Renal cortex interstitium (tissue), 11 donors: ENCODE measurements around the gene EXOG. TPM values are rescaled to one million over a fixed set of nuclear protein-coding genes. Genes with fewer than 3 reads are reported as not detected.
"Not testable (repeated sequence)": the region's sequence is repeated elsewhere in the genome, so short reads cannot be mapped to it uniquely, and the experiment has no call there.

Experiments used
- DNase-seq, 11 donors: peaks; one replicate each; pipeline ENCODE4 v3.0.0-alpha.2; 2013; ENCODE audit warnings: low read depth in 9 of 11, low spot score in 4 of 11; ENCODE audit errors: extremely low read depth in 1 of 11
- polyA plus RNA-seq, 3 donors: library from polyadenylated mRNA; unstranded; fragments of 120-200 nt; gene quantifications; one replicate each; pipeline ENCODE4 v1.2.1, GENCODE V29; 2013; ENCODE audit not compliant: insufficient read length in 3 of 3

EXOG gene
- polyA plus RNA-seq, 3 donors = 12.2 to 19.8 (median 15.9) TPM

GRCh38 chr3:38555149-38555840 lies 59.2 kb downstream of the EXOG start:
- no peak for DNase-seq

GRCh38 chr3:38555926-38556325 lies 59.8 kb downstream of the EXOG start:
- DNase-seq = no peak

- no peak for DNase-seq
Measured at GRCh38 chr3:38556640-38557358, 60.7 kb downstream of the EXOG start.

- no peak for DNase-seq
Measured at GRCh38 chr3:38558864-38559263, 62.7 kb downstream of the EXOG start.

GRCh38 chr3:38560284-38560683 lies 64.1 kb downstream of the EXOG start:
- DNase-seq = no peak

GRCh38 chr3:38560996-38561717 lies 65.0 kb downstream of the EXOG start:
- DNase-seq = no peak

- DNase-seq = no peak
Measured at GRCh38 chr3:38561746-38562466, 65.8 kb downstream of the EXOG start.

GRCh38 chr3:38562467-38562925 lies 66.4 kb downstream of the EXOG start:
- no peak for DNase-seq

GRCh38 chr3:38563070-38563885 lies 67.1 kb downstream of the EXOG start:
- no peak for DNase-seq

GRCh38 chr3:38563886-38564270 lies 67.7 kb downstream of the EXOG start:
- DNase-seq = no peak

- no peak for DNase-seq
Measured at GRCh38 chr3:38564631-38565338, 68.6 kb downstream of the EXOG start.

- DNase-seq = no peak
Measured at GRCh38 chr3:38565339-38566214, 69.4 kb downstream of the EXOG start.

GRCh38 chr3:38566215-38566528 lies 70.0 kb downstream of the EXOG start:
- no peak for DNase-seq

- DNase-seq = not testable (repeated sequence)
Measured at GRCh38 chr3:38566794-38567193, 70.7 kb downstream of the EXOG start.

- no peak for DNase-seq
Measured at GRCh38 chr3:38567498-38567897, 71.4 kb downstream of the EXOG start.

- no peak for DNase-seq
Measured at GRCh38 chr3:38573111-38573510, 77.0 kb downstream of the EXOG start.

GRCh38 chr3:38573556-38573955 lies 77.4 kb downstream of the EXOG start:
- no peak for DNase-seq
